RWPE2 (cell line): ENCODE data around the gene PLEKHF1.

Experiments used
- ATAC-seq: fragments of 200-7000 bp; cut with Tn5 transposase; 3 replicates; pipeline ENCODE4 v1.9.1; 2021; ENCODE audit warnings: low read depth
- DNase-seq: peaks from one replicate; pipeline ENCODE4 v3.0.0-alpha.2; 2020; ENCODE audit warnings: low spot score
- H3K27ac ChIP-seq: fragments of 450-650 bp; 2 replicates; pipeline ENCODE4 v1.5.1; 2017; ENCODE audit warnings: mild to moderate bottlenecking; ENCODE audit not compliant: poor library complexity, severe bottlenecking
- H3K27me3 ChIP-seq: fragments of 250-450 bp; sonication (Bioruptor Pico); 2 replicates; pipeline ENCODE4 v1.5.1; 2021; ENCODE audit warnings: mild to moderate bottlenecking, moderate library complexity; ENCODE audit not compliant: insufficient read depth, poor library complexity, severe bottlenecking
- H3K36me3 ChIP-seq: fragments of 250-450 bp; sonication (Bioruptor Pico); 2 replicates; pipeline ENCODE4 v1.5.1; 2020; ENCODE audit warnings: low read depth, mild to moderate bottlenecking, moderate library complexity
- H3K4me1 ChIP-seq: fragments of 250-450 bp; sonication (Bioruptor Pico); 2 replicates; pipeline ENCODE4 v1.5.1; 2021; ENCODE audit warnings: mild to moderate bottlenecking, moderate library complexity; ENCODE audit not compliant: insufficient read depth, poor library complexity, severe bottlenecking
- H3K4me3 ChIP-seq: fragments of 250-450 bp; sonication (Bioruptor Pico); 2 replicates; pipeline ENCODE4 v1.5.1; 2021; ENCODE audit warnings: mild to moderate bottlenecking, moderate library complexity; ENCODE audit not compliant: severe bottlenecking
- H3K9me3 ChIP-seq: fragments of 250-450 bp; sonication (Bioruptor Pico); 2 replicates; pipeline ENCODE4 v1.5.1; 2021; ENCODE audit warnings: mild to moderate bottlenecking, moderate library complexity; ENCODE audit not compliant: severe bottlenecking
- CTCF ChIP-seq: fragments of 450-650 bp; IDR thresholded peaks from one replicate; pipeline ENCODE4 v1.5.1; 2017; ENCODE audit warnings: mild to moderate bottlenecking, moderate library complexity; ENCODE audit not compliant: poor library complexity, severe bottlenecking

The PLEKHF1 gene

DNA sequence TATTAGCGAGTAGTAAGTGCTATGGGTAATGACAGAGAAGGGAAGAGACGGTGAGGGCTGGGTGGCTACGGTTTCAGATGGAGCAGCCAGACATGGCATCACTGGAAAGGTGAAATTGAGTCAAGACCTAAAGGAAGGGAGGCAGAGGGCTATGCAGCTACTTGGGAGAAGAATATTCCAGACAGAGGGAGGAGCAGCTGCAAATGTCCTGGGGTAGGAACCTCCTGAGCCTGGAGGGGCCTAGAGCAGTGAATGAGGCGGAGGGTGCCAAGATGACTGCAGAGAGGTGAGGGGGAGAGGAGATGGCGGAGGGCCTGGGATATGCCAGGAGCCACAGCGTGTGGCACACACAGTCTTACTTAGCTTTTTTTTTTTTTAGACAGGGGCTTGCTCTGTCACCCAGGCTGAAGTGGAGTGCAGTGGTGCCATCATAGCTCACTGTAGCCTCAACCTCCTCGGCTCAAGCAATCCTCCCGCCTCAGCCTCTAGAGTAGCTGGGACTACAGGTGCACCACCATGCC is 21.1 kb downstream of the PLEKHF1 start:
- DNase-seq (no peak), ATAC-seq (no peak)
- Histone ChIP-seq H3K4me1 (peaks cover 4% of the 10 kb centered on the region), H3K27ac (no peak overlapping the region), H3K36me3 (no peaks in the 10 kb centered on the region), H3K9me3 (peaks cover 4% of the 10 kb centered on the region), H3K4me3 (no peak overlapping the region), H3K27me3 (no peaks in the 10 kb centered on the region)
- no peak for TF ChIP-seq CTCF

GRCh38 chr19:29687244-29687896 is 22.1 kb downstream of the PLEKHF1 start:
- no peak for TF ChIP-seq CTCF
- peak overlapping the region; percentile 23 for H3K27ac ChIP-seq
- peaks cover 4% of the 10 kb centered on the region for H3K4me1 ChIP-seq
- H3K27me3 ChIP-seq = no peaks in the 10 kb centered on the region
- DNase-seq (no peak), ATAC-seq (peak; percentile 93)
- H3K4me3 ChIP-seq = no peak overlapping the region
- peaks cover 4% of the 10 kb centered on the region for H3K9me3 ChIP-seq
- no peaks in the 10 kb centered on the region for H3K36me3 ChIP-seq

GRCh38 chr19:29687897-29688728 is 22.9 kb downstream of the PLEKHF1 start:
- no peak for TF ChIP-seq CTCF
- no peaks in the 10 kb centered on the region for H3K36me3 ChIP-seq
- DNase-seq = no peak
- H3K4me1 ChIP-seq = peaks cover 4% of the 10 kb centered on the region
- H3K4me3 ChIP-seq = no peak overlapping the region
- H3K27me3 ChIP-seq = no peaks in the 10 kb centered on the region
- H3K9me3 ChIP-seq = peaks cover 4% of the 10 kb centered on the region
- no peak for ATAC-seq
- peak overlapping the region; percentile 23 for H3K27ac ChIP-seq

DNA sequence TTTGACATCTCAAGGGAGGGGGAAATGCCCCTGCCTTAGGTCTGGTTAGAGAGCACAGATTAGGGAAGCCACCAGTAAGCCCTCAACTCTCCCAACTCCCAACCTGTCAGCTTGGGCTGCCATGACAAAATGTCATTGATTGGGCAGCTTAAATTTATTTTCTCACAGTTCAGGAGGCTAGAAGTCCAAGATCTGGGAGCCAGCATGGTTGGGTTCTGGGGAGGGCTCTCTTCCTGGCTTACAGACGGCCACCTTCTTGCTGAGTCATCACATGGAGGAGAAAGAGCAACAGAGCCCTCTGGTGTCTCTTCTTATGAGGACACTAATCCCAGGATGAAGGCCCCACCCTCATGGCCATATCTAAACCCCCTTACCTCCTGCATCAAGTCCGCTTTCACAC is 25.6 kb downstream of the PLEKHF1 start:
- Histone ChIP-seq H3K36me3 (no peaks in the 10 kb centered on the region), H3K4me1 (peaks cover 4% of the 10 kb centered on the region), H3K9me3 (peaks cover 4% of the 10 kb centered on the region), H3K27ac (no peak overlapping the region), H3K4me3 (no peak overlapping the region), H3K27me3 (no peaks in the 10 kb centered on the region)
- ATAC-seq = peak; percentile 32; the same call in 1 of the 3 replicates
- no peak for DNase-seq
- peak; percentile 39 for TF ChIP-seq CTCF

DNA sequence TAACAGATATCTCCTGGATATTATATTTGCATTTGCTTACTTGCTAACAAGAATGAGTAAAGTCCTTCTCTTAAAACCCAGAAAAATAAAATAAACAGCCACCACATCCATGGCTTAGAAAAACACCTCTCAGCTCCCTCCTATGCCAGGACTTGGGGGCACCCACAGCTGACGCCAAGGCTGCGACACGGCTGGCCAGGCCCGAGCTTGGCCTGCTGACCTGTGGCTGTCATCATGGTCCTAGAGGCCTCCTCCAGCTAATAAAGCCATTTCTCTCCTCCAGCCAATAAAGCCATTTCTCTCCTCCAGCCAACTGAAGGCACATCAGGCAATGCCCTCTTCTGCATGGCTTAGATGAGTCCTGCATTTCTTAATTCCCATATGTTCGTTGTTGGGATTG is 28.9 kb downstream of the PLEKHF1 start:
- DNase-seq (no peak), ATAC-seq (no peak)
- Histone ChIP-seq H3K4me1 (no peaks in the 10 kb centered on the region), H3K27me3 (no peaks in the 10 kb centered on the region), H3K4me3 (no peak overlapping the region), H3K36me3 (no peaks in the 10 kb centered on the region), H3K27ac (no peak overlapping the region), H3K9me3 (peaks cover under 1% of the 10 kb centered on the region)
- TF ChIP-seq CTCF = no peak
